Erythroblast (primary cell): Measurements from ENCODE around the gene ITPRIPL2.

Experiments
- DNase-seq, 2 experiments: peaks; one replicate each; lab custom pipeline; 2025; lab: John Stamatoyannopoulos, UW
- GATA1 ChIP-seq: IDR thresholded peaks from 2 replicates; pipeline ENCODE4 v1.6.1; 2011; ENCODE audit warnings: low read depth, mild to moderate bottlenecking, control low read depth, low read length, moderate library complexity
- POLR2A ChIP-seq: IDR thresholded peaks from 2 replicates; pipeline ENCODE4 v1.6.1; 2011; ENCODE audit warnings: mild to moderate bottlenecking, low read length

ITPRIPL2 gene

DNA sequence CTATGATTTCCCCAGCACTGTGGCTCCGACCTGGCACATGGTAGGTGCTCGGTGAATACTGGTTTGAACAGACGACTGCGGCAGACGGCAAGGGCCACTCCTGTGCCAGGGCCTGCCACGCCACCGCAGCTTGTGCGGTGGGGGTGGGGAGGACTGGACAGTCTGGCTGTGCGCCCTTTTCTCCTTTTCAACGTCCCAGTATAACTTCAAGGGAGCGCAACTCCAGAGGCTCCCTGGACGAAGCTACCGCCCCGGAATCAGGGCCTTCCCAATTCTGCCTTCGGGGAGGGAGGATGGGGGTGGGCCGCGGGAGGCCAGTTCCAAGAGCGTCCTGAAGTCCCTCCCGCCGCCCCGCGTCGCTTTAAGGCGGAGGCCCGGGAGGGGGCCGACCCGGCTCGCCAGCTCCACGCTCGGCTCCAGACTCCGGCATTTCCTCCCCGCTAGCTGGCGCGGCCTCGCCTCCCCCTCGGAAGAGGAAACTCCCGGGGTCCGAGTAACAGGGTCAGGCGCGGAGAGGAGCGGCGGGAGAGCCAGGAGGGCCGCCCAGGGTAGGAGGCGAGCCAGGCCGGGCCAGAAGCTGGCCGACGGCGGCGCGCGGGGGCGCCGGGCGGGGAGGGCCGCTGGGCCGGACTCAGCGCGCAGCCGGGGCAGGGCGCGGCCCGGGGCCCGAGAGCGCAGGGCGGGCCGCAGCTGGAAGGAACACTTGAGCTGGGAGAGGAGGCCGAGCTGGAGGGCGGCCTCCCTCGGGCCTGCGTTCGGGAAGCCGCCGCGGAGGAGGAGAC lies at the start of gene ITPRIPL2:
Gene ITPRIPL2, plus strand, starts transcription at position 388 of the 782 bp plus-strand sequence. CDS start 498 bp downstream, outside the sequence.
- peak; percentile 22 for TF ChIP-seq POLR2A
- no peak for TF ChIP-seq GATA1
- DNase-seq = peak; percentile 60 to 63

DNA sequence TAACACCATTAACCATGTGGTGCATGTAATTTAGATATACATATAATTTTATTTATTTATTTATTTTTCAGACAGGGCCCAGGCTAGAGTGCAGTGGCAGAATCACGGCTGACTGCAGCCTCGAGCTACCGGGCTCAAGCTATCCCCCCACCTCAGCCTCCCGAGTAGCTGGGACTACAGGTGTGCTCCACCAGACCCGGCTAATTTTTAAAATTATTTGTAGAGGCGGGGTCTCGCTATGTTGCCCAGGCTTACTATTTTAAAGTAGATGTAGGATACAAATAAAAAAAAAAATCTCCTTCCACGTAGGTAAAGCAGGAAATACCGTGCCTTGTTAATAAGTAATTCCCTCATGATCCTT lies 46.8 kb upstream of the ITPRIPL2 start:
- DNase-seq = no peak
- TF ChIP-seq POLR2A = no peak
- no peak for TF ChIP-seq GATA1

DNA sequence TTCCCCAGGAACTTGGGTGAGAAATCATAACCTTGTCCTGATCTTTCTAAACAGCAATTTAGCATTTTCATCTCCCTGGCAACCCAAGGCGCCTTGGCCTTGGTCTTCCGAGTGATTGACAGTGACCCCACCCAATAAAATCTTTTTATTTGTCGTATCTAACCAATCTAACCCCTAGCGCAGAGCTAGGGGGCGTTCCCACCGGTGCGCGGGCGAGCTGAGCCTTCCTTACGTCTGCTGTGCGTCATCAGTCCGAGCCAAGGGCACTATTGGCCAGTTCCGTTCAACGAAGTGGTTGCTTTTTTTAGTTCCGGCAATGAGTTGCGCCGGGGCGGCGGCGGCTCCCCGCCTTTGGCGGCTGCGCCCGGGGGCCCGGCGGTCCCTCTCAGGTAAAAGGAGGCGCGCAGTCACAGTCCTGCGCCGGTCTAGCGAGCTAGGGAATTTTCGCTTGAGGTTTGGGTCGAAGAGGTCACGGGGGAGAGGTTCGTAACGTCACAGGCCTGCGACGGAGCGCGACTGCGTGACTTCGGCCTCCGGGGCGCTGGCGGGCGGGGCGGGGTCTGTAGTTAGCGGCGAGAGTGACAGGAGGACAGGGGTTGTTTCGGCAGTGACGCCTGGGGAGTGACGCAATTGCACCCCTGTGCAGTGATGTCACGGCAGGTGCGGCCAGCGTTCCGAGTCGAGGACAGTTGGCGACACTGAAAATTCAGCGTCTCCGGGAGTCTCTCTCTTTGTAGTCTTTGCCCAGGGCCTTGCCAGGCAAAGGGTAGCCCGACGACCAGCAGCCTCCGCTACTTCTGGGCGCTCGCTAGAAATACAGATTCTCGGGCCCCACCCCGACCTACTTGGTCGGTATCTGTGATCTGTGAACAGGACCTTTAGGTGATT lies 46.2 kb upstream of the ITPRIPL2 start, which contains the start of gene COQ7:
Gene COQ7, plus strand, starts transcription at position 266 of the 888 bp plus-strand sequence. Its CDS starts 51 bp downstream, at position 317.
- peak; percentile 99 to 100 for DNase-seq
- TF ChIP-seq POLR2A (peak; percentile 77), GATA1 (no peak)

DNA sequence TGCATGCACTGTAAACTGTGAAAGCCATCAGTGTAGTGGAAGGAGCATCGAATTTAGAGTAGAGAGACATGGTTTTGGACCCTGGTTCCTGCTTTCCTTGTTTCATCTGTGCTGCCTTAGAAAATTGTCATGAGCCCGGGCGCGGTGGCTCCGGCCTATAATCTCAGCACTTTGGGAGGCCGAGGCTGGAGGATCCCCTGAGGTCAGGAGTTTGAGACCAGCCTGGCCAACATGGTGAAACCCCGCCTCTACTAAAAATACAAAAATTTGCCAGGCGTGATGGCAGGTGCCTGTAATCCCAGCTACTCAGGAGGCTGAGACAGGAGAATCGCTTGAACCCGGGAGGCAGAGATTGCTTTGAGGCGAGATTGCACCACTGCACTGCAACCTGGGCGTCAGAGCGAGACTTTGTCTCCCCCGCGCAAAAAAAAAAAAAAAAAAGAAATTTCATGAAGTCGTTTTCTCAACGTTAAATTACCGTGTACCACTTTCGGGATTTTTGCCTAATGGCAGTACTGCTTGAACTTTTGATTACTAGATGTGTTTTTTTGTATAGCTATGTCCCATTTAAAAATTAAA lies 45.4 kb upstream of the ITPRIPL2 start:
- DNase-seq = peak; percentile 21 to 53
- TF ChIP-seq POLR2A = no peak
- no peak for TF ChIP-seq GATA1

DNA sequence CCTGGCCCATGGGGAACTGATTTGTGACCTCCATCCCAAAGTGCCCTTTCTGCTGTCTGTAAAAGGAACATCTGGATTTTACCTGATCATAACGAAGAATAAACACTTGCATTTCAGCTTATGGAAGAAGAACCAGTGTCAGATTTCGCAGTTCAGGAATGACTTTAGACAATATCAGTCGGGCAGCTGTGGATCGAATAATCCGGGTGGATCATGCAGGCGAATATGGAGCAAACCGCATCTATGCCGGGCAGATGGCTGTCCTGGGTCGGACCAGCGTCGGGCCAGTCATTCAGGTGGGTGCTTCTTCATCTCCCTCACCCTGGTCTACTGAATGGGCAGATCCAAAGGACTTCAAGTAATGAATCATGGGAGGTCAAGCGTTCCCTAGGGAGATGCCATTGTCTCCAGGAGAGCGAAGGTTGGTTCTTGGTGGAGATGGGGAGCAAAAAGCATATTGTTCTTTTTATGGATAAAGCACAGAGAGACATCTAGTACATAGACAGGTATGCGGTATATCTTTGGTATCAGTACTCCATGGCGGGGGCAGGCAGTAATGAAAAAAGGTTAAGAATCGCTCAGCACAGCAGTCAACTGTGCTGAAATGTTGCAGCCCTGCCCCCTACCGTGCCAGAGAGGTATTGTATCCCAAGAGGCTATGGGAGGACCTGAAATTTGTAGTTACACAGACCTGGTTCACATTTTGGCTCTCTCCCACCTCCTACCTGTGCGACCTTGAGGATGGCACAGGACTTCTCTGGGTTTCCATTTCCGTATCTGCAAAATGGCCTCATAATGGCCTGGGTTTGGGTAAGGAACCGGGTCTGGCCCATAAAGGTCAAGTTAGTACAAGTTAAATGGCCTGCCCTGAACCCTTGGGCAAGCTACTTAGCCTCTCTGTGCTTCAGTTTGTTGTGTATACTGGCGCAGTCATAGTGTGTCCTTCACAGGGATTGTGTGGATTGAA lies 41.7 kb upstream of the ITPRIPL2 start:
- TF ChIP-seq POLR2A = no peak
- no peak for TF ChIP-seq GATA1

DNA sequence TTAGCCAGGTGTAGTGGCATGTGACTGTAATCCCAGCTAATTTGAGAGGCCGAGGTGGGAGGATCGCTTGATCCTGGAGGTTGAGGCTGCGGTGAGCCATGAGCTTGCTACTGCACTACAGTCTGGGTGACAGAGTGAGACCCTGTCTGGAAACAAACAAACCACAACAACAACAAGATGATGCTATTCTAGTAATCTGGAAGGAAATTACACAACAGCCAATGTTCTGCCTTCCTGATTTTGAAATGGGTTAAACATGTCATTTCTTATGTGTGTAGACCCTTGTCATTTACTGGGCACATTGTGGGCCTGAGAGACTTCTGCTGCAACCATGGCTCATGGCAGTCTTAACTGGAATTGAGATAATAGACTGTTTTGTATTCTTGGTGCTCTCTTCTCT lies 40.4 kb upstream of the ITPRIPL2 start:
- TF ChIP-seq GATA1 = no peak
- TF ChIP-seq POLR2A = no peak
- DNase-seq = no peak

More for the DNA sequence above, 41.7 kb upstream of the ITPRIPL2 start:
- peak; percentile 58 to 75 for DNase-seq

DNA sequence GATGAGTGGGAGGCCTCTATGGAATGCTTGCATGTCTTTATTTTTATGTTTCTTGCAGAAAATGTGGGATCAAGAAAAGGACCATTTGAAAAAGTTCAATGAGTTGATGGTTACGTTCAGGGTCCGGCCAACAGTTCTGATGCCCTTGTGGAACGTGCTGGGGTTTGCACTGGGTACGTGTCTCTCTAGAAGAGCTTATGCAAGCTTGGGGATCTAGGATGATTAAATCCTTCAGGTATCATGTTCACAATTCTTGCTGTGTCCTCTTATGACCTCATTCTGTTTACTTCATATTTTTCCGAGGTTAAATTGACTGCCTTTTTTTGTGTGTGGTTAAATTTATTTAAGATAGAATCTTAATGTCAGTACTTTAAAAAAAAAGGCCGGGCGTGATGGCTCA lies 39.9 kb upstream of the ITPRIPL2 start:
- no peak for DNase-seq
- TF ChIP-seq POLR2A (no peak), GATA1 (no peak)

DNA sequence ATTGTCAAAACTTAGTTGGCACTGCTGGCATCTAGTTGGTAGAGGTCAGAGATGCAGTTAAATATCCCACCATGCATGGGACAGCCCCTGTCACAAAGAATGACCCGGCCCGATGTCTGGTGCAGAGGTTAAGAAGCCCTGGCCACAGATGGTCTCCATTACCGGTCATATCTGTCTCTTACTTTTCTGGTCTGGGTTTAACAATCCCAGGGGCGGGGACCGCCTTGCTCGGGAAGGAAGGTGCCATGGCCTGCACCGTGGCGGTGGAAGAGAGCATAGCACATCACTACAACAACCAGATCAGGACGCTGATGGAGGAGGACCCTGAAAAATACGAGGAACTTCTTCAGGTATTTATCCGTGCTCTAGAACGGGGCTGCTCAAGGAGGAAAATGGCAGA lies 38.3 kb upstream of the ITPRIPL2 start:
- DNase-seq = no peak

DNA sequence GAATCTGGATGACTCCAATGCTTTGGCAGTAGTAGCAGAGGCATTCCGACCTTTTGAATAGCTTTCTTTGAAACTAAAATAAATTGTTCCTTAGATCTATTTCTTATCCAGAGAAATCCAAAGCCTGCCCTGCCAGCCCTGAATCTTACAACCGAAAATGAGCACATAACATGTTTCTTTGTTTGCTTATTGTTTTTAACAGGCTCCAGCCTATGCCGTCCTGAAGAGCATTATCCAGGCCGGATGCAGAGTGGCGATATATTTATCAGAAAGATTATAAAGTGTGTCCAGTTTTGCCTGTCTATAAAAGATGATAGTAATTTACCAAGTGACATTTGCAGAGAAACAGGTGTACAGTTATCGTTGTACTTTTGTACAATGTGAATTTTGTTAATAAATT lies 35.9 kb upstream of the ITPRIPL2 start:
- no peak for TF ChIP-seq GATA1
- DNase-seq = no peak

More for the DNA sequence above, 38.3 kb upstream of the ITPRIPL2 start:
- TF ChIP-seq GATA1 (no peak), POLR2A (no peak)

DNA sequence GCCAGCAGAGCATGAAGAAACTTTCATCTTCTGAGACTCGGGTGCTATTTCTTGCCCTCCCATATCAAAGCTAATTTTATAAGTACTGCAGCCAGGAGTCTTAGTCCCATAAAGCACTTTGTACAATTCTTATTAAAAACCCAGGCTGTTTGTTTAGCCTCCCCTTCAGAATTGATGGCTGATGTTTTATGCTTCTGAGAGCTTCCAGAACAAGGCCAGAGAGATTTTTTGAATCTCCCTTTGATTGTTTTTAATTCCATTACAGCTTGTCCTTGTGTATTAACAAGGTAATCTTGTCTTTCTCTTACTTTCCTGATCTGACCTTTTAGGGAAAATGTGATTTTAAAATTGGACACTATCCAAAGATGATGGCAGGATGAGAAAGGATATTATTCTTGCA lies 30.1 kb upstream of the ITPRIPL2 start:
- TF ChIP-seq POLR2A = no peak
- no peak for TF ChIP-seq GATA1
- no peak for DNase-seq

DNA sequence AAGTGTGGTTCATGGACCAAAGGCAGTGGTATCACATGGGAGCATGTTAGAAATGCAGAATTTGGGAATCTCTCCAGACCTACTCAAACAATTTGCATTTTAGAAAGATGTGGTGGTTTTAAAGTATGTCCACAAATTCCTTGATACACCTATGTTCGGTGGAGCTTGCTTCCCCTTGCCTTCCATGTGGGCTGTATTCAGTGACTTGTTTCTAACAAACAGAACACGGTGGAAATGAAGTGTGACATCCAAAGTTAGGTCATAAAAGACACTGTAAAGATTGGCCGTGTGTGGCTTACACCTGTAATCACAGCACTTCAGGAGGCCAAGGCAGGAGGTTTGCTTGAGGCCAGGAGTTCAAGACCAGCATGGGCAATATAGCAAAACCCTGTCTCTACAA lies 29.6 kb upstream of the ITPRIPL2 start:
- no peak for TF ChIP-seq GATA1
- no peak for TF ChIP-seq POLR2A
- no peak for DNase-seq

DNA sequence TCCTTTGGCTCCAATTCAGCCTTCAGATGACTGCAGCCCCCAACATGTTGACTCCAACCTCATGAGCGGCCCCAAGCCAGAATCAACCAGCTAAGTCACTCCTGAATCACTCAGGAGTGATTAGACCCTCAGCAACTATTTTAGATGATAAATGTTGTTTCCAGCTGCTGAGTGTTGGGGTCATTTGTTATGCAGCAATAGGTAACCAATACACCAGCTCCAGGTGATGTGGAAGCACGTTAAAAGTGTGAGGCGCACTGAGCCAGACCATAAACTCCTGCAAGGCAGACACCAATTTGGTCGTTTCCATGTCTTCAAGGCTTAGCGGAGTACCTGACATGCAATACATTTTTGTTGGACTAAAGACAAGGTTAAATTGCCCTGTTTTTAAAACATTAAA lies 28.9 kb upstream of the ITPRIPL2 start:
- TF ChIP-seq GATA1 (no peak), POLR2A (no peak)
- DNase-seq = no peak

DNA sequence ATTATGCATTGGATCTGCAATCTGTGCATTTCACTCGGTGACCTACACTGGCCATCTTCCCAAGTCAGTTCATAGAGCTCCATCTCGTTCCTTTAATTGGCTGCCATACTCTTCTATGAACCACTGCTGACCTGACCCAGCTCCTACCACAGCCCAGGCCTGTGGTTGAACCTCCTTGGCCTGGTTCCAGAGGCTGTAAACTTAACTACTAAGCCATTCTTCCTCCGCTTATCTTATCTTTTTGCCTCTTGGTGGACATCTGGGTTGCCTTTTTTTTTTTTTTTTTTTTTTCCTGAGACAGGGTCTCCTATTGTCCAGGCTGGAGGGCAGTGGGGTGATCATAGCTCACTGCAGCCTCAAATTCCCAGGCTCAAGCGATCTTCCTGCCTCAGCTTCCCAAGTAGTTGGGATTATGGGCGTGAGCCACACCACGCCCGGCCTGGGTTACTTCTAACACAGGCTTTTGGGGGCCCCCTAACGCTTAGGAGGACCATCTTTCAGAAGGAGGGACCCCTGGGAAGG lies 28.0 kb upstream of the ITPRIPL2 start:
- TF ChIP-seq POLR2A = no peak
- TF ChIP-seq GATA1 = no peak
- DNase-seq = peak; percentile 61 to 86
